Measurements from ENCODE around the gene TGM6.

TGM6 gene

GRCh38 chr20:2385496-2385895 lies 4.8 kb downstream of the TGM6 start:
- H3K79me2 ChIP-seq, result no peaks in the 10 kb centered on the region
- H3K4me1 ChIP-seq, result no peaks in the 10 kb centered on the region
- H3K4me2 ChIP-seq (ENCODE audit: low read length), result no peak overlapping the region
- no peak for TF ChIP-seq CTCF (IDR thresholded peaks at IDR 0.05)
- no peak overlapping the region for H3K27ac ChIP-seq
- H2AFZ ChIP-seq, result no peak overlapping the region
- no peak overlapping the region for H3K4me3 ChIP-seq (ENCODE audit: low read depth, low read length)
- H3K27me3 ChIP-seq (ENCODE audit: control insufficient read depth, insufficient read depth, low read length), result no peaks in the 10 kb centered on the region
- no peaks in the 10 kb centered on the region for H3K36me3 ChIP-seq (ENCODE audit: control insufficient read depth, insufficient read depth, low read length)
- no peak overlapping the region for H3K9ac ChIP-seq
- H3K9me3 ChIP-seq (ENCODE audit: control insufficient read depth, low read length), result no peaks in the 10 kb centered on the region

GRCh38 chr20:2386516-2387179 lies 5.9 kb downstream of the TGM6 start:
- TF ChIP-seq CTCF (IDR thresholded peaks at IDR 0.05), result no peak
- Histone ChIP-seq H3K36me3 (ENCODE audit: control insufficient read depth, insufficient read depth, low read length) (no peaks in the 10 kb centered on the region), H2AFZ (no peak overlapping the region), H3K79me2 (no peaks in the 10 kb centered on the region), H3K27ac (no peak overlapping the region), H3K4me3 (ENCODE audit: low read depth, low read length) (no peak overlapping the region), H3K27me3 (ENCODE audit: control insufficient read depth, insufficient read depth, low read length) (no peaks in the 10 kb centered on the region), H3K4me2 (ENCODE audit: low read length) (no peak overlapping the region), H3K4me1 (no peaks in the 10 kb centered on the region), H3K9me3 (ENCODE audit: control insufficient read depth, low read length) (no peaks in the 10 kb centered on the region), H3K9ac (no peak overlapping the region)

DNA sequence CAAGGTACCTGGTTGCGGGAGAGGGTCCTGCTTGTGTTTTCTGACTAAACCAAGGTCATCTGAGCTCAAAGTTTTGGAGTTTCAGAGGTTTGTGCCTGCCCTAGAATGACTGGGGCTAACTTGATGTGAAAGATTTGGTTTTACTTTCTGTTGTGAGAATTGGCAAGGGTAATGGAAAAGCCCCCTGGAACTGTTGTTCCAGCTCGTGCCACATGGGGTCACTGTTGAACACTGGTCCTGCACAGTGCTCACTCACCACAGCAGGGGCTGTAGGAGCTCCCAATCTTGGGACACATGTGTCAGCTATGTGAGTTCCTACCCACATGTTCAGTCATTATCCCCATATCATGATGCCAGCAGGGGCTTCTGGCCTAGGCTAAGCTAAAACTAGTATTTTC lies 6.5 kb downstream of the TGM6 start:
- Histone ChIP-seq H3K27me3 (ENCODE audit: control insufficient read depth, insufficient read depth, low read length) (no peaks in the 10 kb centered on the region), H3K79me2 (no peaks in the 10 kb centered on the region), H3K27ac (no peak overlapping the region), H3K4me3 (ENCODE audit: low read depth, low read length) (no peak overlapping the region), H3K4me1 (no peaks in the 10 kb centered on the region), H3K9me3 (ENCODE audit: control insufficient read depth, low read length) (no peaks in the 10 kb centered on the region), H3K9ac (no peak overlapping the region), H3K4me2 (ENCODE audit: low read length) (no peak overlapping the region), H2AFZ (no peak overlapping the region), H3K36me3 (ENCODE audit: control insufficient read depth, insufficient read depth, low read length) (no peaks in the 10 kb centered on the region)
- no peak for TF ChIP-seq CTCF (IDR thresholded peaks at IDR 0.05)

DNA sequence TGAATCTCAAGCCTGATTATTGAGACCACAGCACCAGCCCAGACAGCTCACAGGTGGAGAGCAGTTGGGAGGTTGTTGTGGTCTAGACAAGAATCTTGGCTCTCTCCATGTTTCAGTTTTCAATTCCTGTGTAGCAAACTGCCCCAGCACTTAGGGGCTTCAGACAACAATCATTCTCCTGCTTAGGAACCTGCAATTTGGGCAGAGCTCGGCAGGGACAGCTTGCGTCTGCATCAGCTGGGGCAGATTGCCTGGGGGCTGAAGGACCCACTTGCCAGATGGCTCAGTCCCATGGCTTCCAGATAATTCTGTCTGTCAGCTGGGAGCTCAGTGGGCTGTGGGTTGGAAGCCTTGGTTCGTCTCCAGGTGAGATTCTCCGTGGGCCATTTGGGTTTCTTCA lies 6.9 kb downstream of the TGM6 start:
- H3K4me3 ChIP-seq (ENCODE audit: low read depth, low read length), result no peak overlapping the region

More for the DNA sequence above, 6.9 kb downstream of the TGM6 start:
- Histone ChIP-seq H3K27me3 (ENCODE audit: control insufficient read depth, insufficient read depth, low read length) (no peaks in the 10 kb centered on the region), H3K79me2 (no peaks in the 10 kb centered on the region), H3K4me1 (no peaks in the 10 kb centered on the region), H3K4me2 (ENCODE audit: low read length) (no peak overlapping the region), H3K9ac (no peak overlapping the region), H3K36me3 (ENCODE audit: control insufficient read depth, insufficient read depth, low read length) (no peaks in the 10 kb centered on the region), H3K27ac (no peak overlapping the region), H3K9me3 (ENCODE audit: control insufficient read depth, low read length) (no peaks in the 10 kb centered on the region), H2AFZ (no peak overlapping the region)
- no peak for TF ChIP-seq CTCF (IDR thresholded peaks at IDR 0.05)

All from parathyroid adenoma (tissue), 2 donors.